GM12891 (cell line): ENCODE measurements around the gene KCTD10.

Source experiments
- PAX5 ChIP-seq: IDR thresholded peaks from 2 replicates; pipeline ENCODE4 v1.6.1; 2011; ENCODE audit warnings: low read length, moderate library complexity, mild to moderate bottlenecking; ENCODE audit not compliant: insufficient read depth, severe bottlenecking
- POLR2A ChIP-seq: IDR thresholded peaks from 2 replicates; pipeline ENCODE4 v1.6.1; 2011; ENCODE audit warnings: low read depth, low read length, control low read depth
- POLR2AphosphoS5 ChIP-seq: IDR thresholded peaks from 2 replicates; pipeline ENCODE4 v1.6.1; 2011; ENCODE audit warnings: low read depth, low read length, control low read depth
- POU2F2 ChIP-seq: IDR thresholded peaks from 2 replicates; pipeline ENCODE4 v1.6.1; 2011; ENCODE audit warnings: low read depth, mild to moderate bottlenecking, control low read depth, low read length, moderate library complexity
- SPI1 ChIP-seq: IDR thresholded peaks from 2 replicates; pipeline ENCODE4 v1.6.1; 2011; ENCODE audit warnings: low read depth, low read length, control low read depth
- TAF1 ChIP-seq: IDR thresholded peaks from 2 replicates; pipeline ENCODE4 v1.6.1; 2011; ENCODE audit warnings: low read depth, low read length, control low read depth

GRCh38 chr12:109512608-109513007 is 35.5 kb upstream of the KCTD10 start:
- TF ChIP-seq POLR2A (no peak), POLR2AphosphoS5 (no peak), TAF1 (no peak), SPI1 (no peak), POU2F2 (no peak), PAX5 (no peak)
